Transverse colon (tissue), 4 donors: Measurements from ENCODE around the gene PYGO2. TPM values are rescaled to one million over a fixed set of nuclear protein-coding genes. Genes with fewer than 3 reads are reported as not detected.

Source experiments
- DNase-seq: peaks from one replicate; pipeline ENCODE4 v3.0.0-alpha.2; 2019
- H3K27ac ChIP-seq, 4 donors: fragments of 200-600 bp; sonication (generic); 2 replicates each; pipeline ENCODE4 v1.5.1; 2016 to 2018; ENCODE audit warnings: inconsistent platforms in 4 of 4
- H3K27me3 ChIP-seq: fragments of 200-600 bp; sonication (generic); 2 replicates; pipeline ENCODE4 v1.5.1; 2017; ENCODE audit warnings: inconsistent platforms
- H3K36me3 ChIP-seq, 4 donors: fragments of 200-600 bp; sonication (generic); 2 replicates each; pipeline ENCODE4 v1.5.1; 2017 to 2019; ENCODE audit warnings: inconsistent platforms in 4 of 4
- H3K4me1 ChIP-seq, 4 donors: fragments of 200-600 bp; sonication (generic); 2 replicates each; pipeline ENCODE4 v1.5.1; 2017 to 2020; ENCODE audit warnings: inconsistent platforms in 4 of 4
- H3K4me3 ChIP-seq, 4 donors: fragments of 200-600 bp; sonication (generic); 1 replicate in 1 of 4; 2 replicates in 3 of 4; pipeline versions ENCODE4 v1.5.1 to v1.6.1; 2017 to 2019; ENCODE audit warnings: inconsistent platforms in 4 of 4
- H3K9me3 ChIP-seq, 2 donors: fragments of 200-600 bp; sonication (generic); 2 replicates each; pipeline ENCODE4 v1.5.1; 2017 to 2019; ENCODE audit warnings: inconsistent platforms in 2 of 2
- EP300 ChIP-seq: sonication (generic); formaldehyde crosslinking; IDR thresholded peaks from one replicate; pipeline ENCODE4 v1.6.1; 2017; ENCODE audit warnings: antibody characterized with exemption, low read depth
- POLR2A ChIP-seq: fragments of 450-650 bp; IDR thresholded peaks from one replicate; pipeline ENCODE4 v1.6.1; 2016; ENCODE audit warnings: antibody characterized with exemption, mild to moderate bottlenecking, moderate library complexity
- POLR2AphosphoS5 ChIP-seq, 3 donors: sonication (generic); formaldehyde crosslinking; IDR thresholded peaks; one replicate each; pipeline ENCODE4 v1.6.1; 2016; ENCODE audit warnings: antibody characterized with exemption in 3 of 3
- WGBS, 2 donors: methylation state at CpG; one replicate each; pipeline ENCODE4 v1.1.5; 2018; ENCODE audit warnings: low coverage in 1 of 2; 5-methylcytosine and 5-hydroxymethylcytosine counted together
- in situ Hi-C, 4 donors: fragments of 200-750 bp; cut with MboI; loops; one replicate each; pipeline versions ENCODE4 v1.15.0 to v1.15.1; 2017; ENCODE audit warnings: low sequenced_read_pairs in 3 of 4, low pct_ligation_motif_present in 1 of 4, low pct_unique_long_range_greater_than_20kb in 1 of 4
- intact Hi-C: fragments of 100-400 bp; cut with DNase I; formaldehyde crosslinking; loops from one replicate; pipeline ENCODE4 v1.15.1; 2023; ENCODE audit warnings: low total_unique reads
- total RNA-seq, 4 donors: library from RNA; depleted of rRNA; stranded (reverse); fragments of >200 nt; gene quantifications; one replicate each; pipeline ENCODE4 v1.1.0, GENCODE V29; 2016
- TF ChIP-seq, protein P1 (sequence below), 5 experiments: fragments of 200-600 bp in 3 of 5; fragments of 450-650 bp in 2 of 5; sonication (generic) in 3 of 5; IDR thresholded peaks; 1 replicate in 2 of 5; 2 replicates in 3 of 5; pipeline ENCODE4 v1.5.1; 2016 to 2017; ENCODE audit warnings: antibody characterized with exemption in 5 of 5, inconsistent platforms in 3 of 5, mild to moderate bottlenecking in 2 of 5, moderate library complexity in 1 of 5

PYGO2 gene
- total RNA-seq, 4 donors from 2014 or later: 23.3 to 63.7 (median 29.0) TPM

DNA sequence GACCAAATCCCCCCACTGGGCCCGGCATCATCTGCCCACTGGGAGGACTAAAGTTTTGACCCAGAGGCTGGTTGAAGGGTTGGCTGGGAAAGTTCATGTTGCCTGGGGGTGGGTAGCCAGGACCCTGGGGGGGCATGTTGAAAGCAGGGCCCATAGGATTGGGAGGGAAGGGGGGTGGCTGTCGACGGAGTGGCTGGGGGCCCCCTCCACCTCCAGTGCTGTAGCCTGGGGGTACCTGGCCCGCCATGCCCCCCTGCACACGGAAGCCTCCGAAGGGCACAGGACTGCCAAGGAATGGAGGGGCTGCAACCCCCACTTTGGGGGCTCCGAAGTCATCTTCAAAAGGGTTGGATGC is 2.2 kb downstream of the PYGO2 start:
- Histone ChIP-seq H3K4me3 (no peak overlapping the region), H3K27me3 (no peaks in the 10 kb centered on the region), H3K4me1 (peaks cover 15 to 58% (median 45%) of the 10 kb centered on the region in 4 donors), H3K9me3 (no peaks in the 10 kb centered on the region), H3K36me3 (peaks cover 0 to 18% (median 2%) of the 10 kb centered on the region in 4 donors), H3K27ac (no peak overlapping the region)
- 97% methylated on average over 6 of the region's 7 CpGs; no CpG with 5 or more reads in 1 of the 2 donors for WGBS, 2 donors
- no peak for TF ChIP-seq POLR2AphosphoS5 (IDR thresholded peaks at IDR 0.05)
- no peak for TF ChIP-seq EP300
- no peak for TF ChIP-seq POLR2A
- TF ChIP-seq, protein P1, sequence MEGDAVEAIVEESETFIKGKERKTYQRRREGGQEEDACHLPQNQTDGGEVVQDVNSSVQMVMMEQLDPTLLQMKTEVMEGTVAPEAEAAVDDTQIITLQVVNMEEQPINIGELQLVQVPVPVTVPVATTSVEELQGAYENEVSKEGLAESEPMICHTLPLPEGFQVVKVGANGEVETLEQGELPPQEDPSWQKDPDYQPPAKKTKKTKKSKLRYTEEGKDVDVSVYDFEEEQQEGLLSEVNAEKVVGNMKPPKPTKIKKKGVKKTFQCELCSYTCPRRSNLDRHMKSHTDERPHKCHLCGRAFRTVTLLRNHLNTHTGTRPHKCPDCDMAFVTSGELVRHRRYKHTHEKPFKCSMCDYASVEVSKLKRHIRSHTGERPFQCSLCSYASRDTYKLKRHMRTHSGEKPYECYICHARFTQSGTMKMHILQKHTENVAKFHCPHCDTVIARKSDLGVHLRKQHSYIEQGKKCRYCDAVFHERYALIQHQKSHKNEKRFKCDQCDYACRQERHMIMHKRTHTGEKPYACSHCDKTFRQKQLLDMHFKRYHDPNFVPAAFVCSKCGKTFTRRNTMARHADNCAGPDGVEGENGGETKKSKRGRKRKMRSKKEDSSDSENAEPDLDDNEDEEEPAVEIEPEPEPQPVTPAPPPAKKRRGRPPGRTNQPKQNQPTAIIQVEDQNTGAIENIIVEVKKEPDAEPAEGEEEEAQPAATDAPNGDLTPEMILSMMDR (IDR thresholded peaks at IDR 0.05): no peak
- in situ Hi-C loops (loop anchor here in 3 of 4 donors (25.0 kb wide), 1 partner anchor 103 kb away; the partner anchor contains the start of genes ADAM15 (in 3 of the 3) and EFNA4 (in 3 of the 3)), intact Hi-C loops (no loop called here)
- no peak for DNase-seq

DNA sequence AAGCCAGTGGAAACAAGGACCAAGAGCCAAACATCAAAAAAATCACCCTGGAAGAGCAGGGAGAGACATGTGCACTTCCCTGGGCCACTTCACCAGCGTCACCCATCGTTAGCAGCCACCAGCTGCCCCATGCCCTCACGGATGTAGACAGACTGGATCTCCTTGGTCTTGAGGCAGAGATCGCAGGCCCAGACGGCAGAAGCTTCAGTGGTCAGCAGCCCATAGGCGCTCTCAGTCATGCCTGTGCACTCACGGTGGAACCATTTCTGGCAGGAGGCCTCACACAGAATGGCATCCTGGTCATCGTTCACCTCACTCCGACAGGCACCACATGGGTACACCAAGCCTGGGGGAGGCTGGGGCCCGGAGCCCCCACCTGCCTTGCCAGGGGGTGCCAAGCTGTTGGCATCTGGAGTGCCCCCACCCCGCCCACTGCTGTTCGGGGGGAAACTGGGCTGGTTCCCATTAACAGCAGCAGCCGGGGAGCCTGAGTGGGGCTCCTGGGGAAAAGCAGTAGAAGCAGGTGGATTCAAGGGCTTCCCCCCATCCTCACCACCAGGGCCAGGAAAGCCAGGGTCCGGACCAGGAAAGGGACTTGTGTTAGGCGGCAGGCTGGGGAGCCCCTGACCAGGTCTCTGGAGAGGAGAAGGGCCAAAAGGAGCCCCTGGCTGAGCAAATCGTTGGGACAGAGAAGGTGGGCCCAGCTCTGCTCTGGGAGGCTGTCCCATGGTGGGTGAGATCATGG is 2.7 kb downstream of the PYGO2 start:
- no peaks in the 10 kb centered on the region for H3K9me3 ChIP-seq
- in situ Hi-C loops (loop anchor here in 3 of 4 donors (25.0 kb wide), 1 partner anchor 103 kb away; the partner anchor contains the start of genes ADAM15 (in 3 of the 3) and EFNA4 (in 3 of the 3)), intact Hi-C loops (no loop called here)
- WGBS, 2 donors: 87% methylated on average over 13 of the region's 16 CpGs; no CpG with 5 or more reads in 1 of the 2 donors
- no peak overlapping the region for H3K27ac ChIP-seq
- no peak for TF ChIP-seq POLR2A
- no peak for TF ChIP-seq POLR2AphosphoS5 (IDR thresholded peaks at IDR 0.05)
- H3K36me3 ChIP-seq: peaks cover 0 to 13% (median 0%) of the 10 kb centered on the region in 4 donors
- DNase-seq: no peak
- H3K4me1 ChIP-seq: peaks cover 16 to 64% (median 51%) of the 10 kb centered on the region in 4 donors
- no peaks in the 10 kb centered on the region for H3K27me3 ChIP-seq
- no peak overlapping the region for H3K4me3 ChIP-seq

DNA sequence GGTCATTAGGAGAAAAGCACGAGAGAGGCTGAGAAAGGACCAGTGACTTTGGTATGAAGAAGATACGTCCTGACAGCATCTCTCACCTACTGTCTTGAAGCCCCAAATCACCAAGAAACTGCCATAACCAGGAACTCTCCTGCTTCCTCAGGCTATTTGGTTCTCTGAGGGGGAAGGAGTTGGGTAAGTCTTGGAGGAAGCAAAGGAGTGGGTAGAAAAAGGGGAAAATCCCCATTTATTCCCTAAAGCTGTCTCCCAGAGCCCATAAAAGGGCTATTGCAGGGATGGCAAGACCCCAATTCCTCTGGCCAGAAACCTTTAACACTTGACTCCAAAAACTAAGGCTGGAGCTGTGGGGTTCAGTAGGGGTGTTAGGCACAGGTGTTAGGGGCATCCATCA is 3.5 kb downstream of the PYGO2 start:
- Histone ChIP-seq H3K27me3 (no peaks in the 10 kb centered on the region), H3K36me3 (peaks cover 0 to 10% (median 0%) of the 10 kb centered on the region in 4 donors), H3K4me1 (peaks cover 24 to 65% (median 56%) of the 10 kb centered on the region in 4 donors), H3K4me3 (no peak overlapping the region), H3K9me3 (no peaks in the 10 kb centered on the region), H3K27ac (peak overlapping the region in 1 of 4 donors; percentile 94)
- WGBS, 2 donors: 82 to 85% methylated on average over 2 of the region's 2 CpGs
- TF ChIP-seq, protein P1 (IDR thresholded peaks at IDR 0.05): no peak
- TF ChIP-seq POLR2A (no peak), EP300 (no peak), POLR2AphosphoS5 (IDR thresholded peaks at IDR 0.05) (no peak)
- intact Hi-C loops (no loop called here), in situ Hi-C loops (loop anchor here in 3 of 4 donors (25.0 kb wide), 1 partner anchor 104 kb away; the partner anchor contains the start of genes ADAM15 (in 3 of the 3) and EFNA4 (in 3 of the 3))
- no peak for DNase-seq

DNA sequence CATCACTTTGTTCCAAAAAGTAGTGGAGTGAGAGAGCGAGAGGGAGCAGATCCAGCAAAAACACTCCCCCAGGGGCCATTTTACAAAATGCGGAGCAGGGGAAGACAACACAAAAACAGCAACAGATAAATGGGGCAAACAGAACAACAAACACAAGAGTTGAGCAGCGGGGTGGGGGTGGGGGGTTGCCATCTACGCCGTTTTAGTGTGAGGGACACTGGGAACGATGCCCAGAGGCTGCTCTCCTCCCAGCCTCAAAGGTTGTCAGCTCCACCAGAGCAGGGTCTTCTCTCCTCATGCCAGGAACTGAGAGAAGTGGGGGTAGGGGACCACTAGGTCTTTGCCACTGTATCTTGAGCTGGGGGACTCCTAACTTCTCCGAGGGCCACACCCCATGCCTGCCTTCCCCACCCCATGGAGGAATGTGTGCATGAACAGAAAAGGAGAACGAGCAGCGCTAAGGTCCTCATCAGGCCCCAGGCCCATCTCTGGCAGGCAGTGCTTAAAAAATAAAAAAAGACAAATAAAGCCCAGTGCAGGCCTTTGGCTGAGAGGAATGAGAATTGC is 4.4 kb downstream of the PYGO2 start:
- no peak for DNase-seq
- in situ Hi-C loops: loop anchor here in 3 of 4 donors (25.0 kb wide), 1 partner anchor 105 kb away; the partner anchor contains the start of genes ADAM15 (in 3 of the 3) and EFNA4 (in 3 of the 3)
- Histone ChIP-seq H3K27ac (peak overlapping the region; percentile 84 to 94 (median 92)), H3K36me3 (peaks cover 0 to 7% (median 0%) of the 10 kb centered on the region in 4 donors), H3K4me1 (peaks cover 24 to 65% (median 50%) of the 10 kb centered on the region in 4 donors), H3K4me3 (no peak overlapping the region), H3K27me3 (no peaks in the 10 kb centered on the region), H3K9me3 (no peaks in the 10 kb centered on the region)
- TF ChIP-seq EP300: no peak
- no peak for TF ChIP-seq POLR2A
- TF ChIP-seq, protein P1 (IDR thresholded peaks at IDR 0.05): no peak
- no peak for TF ChIP-seq POLR2AphosphoS5 (IDR thresholded peaks at IDR 0.05)
- 57 to 60% methylated on average over 1 to 9 of the region's 9 CpGs for WGBS, 2 donors
- intact Hi-C loops: no loop called here
